Loucy (cell line): ENCODE data around the gene LPO.

Experiments used
- H2AFZ ChIP-seq: fragments of 200-600 bp; sonication (generic); 2 replicates; pipeline ENCODE4 v1.6.0; 2016; ENCODE audit warnings: antibody characterized with exemption, mild to moderate bottlenecking, low read length, moderate library complexity
- H3F3A ChIP-seq: fragments of 200-600 bp; 2 replicates; pipeline ENCODE4 v1.6.0; 2016; ENCODE audit warnings: antibody characterized with exemption, low read depth, mild to moderate bottlenecking
- H3K27me3 ChIP-seq: fragments of 200-600 bp; sonication (generic); 2 replicates; pipeline ENCODE4 v1.6.1; 2014; ENCODE audit warnings: low read length, mild to moderate bottlenecking; ENCODE audit not compliant: insufficient read depth, poor library complexity, severe bottlenecking
- H3K36me3 ChIP-seq: fragments of 200-600 bp; sonication (generic); 2 replicates; pipeline ENCODE4 v1.6.1; 2016; ENCODE audit warnings: low read length; ENCODE audit not compliant: insufficient read depth
- H3K4me1 ChIP-seq: fragments of 200-600 bp; sonication (generic); 2 replicates; pipeline ENCODE4 v1.5.1; 2014; ENCODE audit warnings: low read length, mild to moderate bottlenecking; ENCODE audit not compliant: insufficient read depth, poor library complexity, severe bottlenecking
- H3K4me2 ChIP-seq: fragments of 200-600 bp; sonication (generic); 2 replicates; pipeline ENCODE4 v1.6.0; 2014; ENCODE audit warnings: antibody characterized with exemption, low read length, low read depth, mild to moderate bottlenecking; ENCODE audit not compliant: poor library complexity, severe bottlenecking
- H3K4me3 ChIP-seq: fragments of 200-600 bp; sonication (generic); 2 replicates; pipeline ENCODE4 v1.5.1; 2014; ENCODE audit warnings: low read length, mild to moderate bottlenecking, mixed read lengths; ENCODE audit not compliant: poor library complexity, severe bottlenecking
- H3K79me2 ChIP-seq: fragments of 200-600 bp; sonication (generic); 2 replicates; pipeline ENCODE4 v1.6.1; 2014; ENCODE audit warnings: low read length; ENCODE audit not compliant: insufficient read depth
- H3K9ac ChIP-seq: fragments of 200-600 bp; sonication (generic); 2 replicates; pipeline ENCODE4 v1.6.0; 2014; ENCODE audit warnings: mild to moderate bottlenecking, low read depth, low read length, moderate library complexity; ENCODE audit not compliant: poor library complexity, severe bottlenecking
- H3K9me2 ChIP-seq: fragments of 200-600 bp; sonication (generic); replicated peaks from 2 replicates; pipeline ENCODE4 v1.6.1; 2016; ENCODE audit warnings: low read depth, low read length, mixed read lengths
- H3K9me3 ChIP-seq: fragments of 200-600 bp; sonication (generic); 2 replicates; pipeline ENCODE4 v1.6.1; 2014; ENCODE audit warnings: mild to moderate bottlenecking, antibody characterized with exemption, low read length, low read depth; ENCODE audit not compliant: insufficient read depth
- H4K20me1 ChIP-seq: fragments of 200-600 bp; sonication (generic); 2 replicates; pipeline ENCODE4 v1.6.0; 2014; ENCODE audit warnings: antibody characterized with exemption, low read length, mild to moderate bottlenecking; ENCODE audit not compliant: insufficient read depth, poor library complexity, severe bottlenecking
- EZH2phosphoT487 ChIP-seq: fragments of 200-600 bp; IDR thresholded peaks from 2 replicates; pipeline ENCODE4 v1.6.1; 2018; ENCODE audit warnings: antibody characterized with exemption, mild to moderate bottlenecking, moderate library complexity, borderline replicate concordance
- TF ChIP-seq, protein P1 (sequence below): fragments of 200-600 bp; sonication (generic); conservative IDR thresholded peaks from 2 replicates; pipeline ENCODE4 v1.5.1; 2014; ENCODE audit warnings: mild to moderate bottlenecking, antibody characterized with exemption, low read length

The LPO gene

DNA sequence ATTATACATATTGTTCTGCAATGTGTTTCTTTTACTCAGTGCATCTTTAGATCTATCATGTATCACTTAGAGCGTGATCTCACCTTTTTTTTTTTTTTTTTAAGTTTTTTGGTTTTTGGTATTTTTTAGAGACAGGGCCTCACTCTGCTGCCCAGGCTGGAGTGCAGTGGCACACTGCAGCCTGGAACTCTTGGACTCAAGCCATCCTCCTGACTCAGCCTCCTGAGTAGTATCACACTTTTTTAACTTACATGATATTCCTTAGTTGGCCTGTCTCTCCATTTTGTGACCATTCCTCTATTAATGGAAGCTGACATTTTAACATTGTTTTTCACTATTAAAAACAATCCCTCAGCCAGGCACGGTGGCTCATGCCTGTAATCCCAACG, 47.0 kb downstream of the LPO start:
- Histone ChIP-seq H3K79me2 (no peaks in the 10 kb centered on the region), H3K9me2 (no peaks in the 10 kb centered on the region), H3K9me3 (no peaks in the 10 kb centered on the region), H3K4me1 (peaks cover 50% of the 10 kb centered on the region), H3K36me3 (no peaks in the 10 kb centered on the region), H3F3A (no peaks in the 10 kb centered on the region), H2AFZ (peak overlapping the region; percentile 86; the same call in 1 of the 2 replicates), H3K27me3 (no peaks in the 10 kb centered on the region), H3K9ac (peak overlapping the region; percentile 38), H3K4me3 (no peak overlapping the region), H3K4me2 (peak overlapping the region; percentile 52), H4K20me1 (no peaks in the 10 kb centered on the region)
- TF ChIP-seq EZH2phosphoT487: no peak
- TF ChIP-seq, protein P1, sequence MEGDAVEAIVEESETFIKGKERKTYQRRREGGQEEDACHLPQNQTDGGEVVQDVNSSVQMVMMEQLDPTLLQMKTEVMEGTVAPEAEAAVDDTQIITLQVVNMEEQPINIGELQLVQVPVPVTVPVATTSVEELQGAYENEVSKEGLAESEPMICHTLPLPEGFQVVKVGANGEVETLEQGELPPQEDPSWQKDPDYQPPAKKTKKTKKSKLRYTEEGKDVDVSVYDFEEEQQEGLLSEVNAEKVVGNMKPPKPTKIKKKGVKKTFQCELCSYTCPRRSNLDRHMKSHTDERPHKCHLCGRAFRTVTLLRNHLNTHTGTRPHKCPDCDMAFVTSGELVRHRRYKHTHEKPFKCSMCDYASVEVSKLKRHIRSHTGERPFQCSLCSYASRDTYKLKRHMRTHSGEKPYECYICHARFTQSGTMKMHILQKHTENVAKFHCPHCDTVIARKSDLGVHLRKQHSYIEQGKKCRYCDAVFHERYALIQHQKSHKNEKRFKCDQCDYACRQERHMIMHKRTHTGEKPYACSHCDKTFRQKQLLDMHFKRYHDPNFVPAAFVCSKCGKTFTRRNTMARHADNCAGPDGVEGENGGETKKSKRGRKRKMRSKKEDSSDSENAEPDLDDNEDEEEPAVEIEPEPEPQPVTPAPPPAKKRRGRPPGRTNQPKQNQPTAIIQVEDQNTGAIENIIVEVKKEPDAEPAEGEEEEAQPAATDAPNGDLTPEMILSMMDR: no peak

- Histone ChIP-seq H3K9ac (no peak overlapping the region), H2AFZ (no peak overlapping the region), H3K36me3 (no peaks in the 10 kb centered on the region), H3K4me2 (no peak overlapping the region), H3K27me3 (no peaks in the 10 kb centered on the region), H3K79me2 (no peaks in the 10 kb centered on the region), H3K4me1 (peaks cover 15% of the 10 kb centered on the region), H3K9me2 (no peaks in the 10 kb centered on the region), H3K4me3 (no peak overlapping the region), H4K20me1 (no peaks in the 10 kb centered on the region), H3F3A (no peaks in the 10 kb centered on the region), H3K9me3 (no peaks in the 10 kb centered on the region)
- TF ChIP-seq, protein P1: no peak
- no peak for TF ChIP-seq EZH2phosphoT487
These were observed 51.5 kb downstream of the LPO start for GRCh38 chr17:58289869-58290268.

DNA sequence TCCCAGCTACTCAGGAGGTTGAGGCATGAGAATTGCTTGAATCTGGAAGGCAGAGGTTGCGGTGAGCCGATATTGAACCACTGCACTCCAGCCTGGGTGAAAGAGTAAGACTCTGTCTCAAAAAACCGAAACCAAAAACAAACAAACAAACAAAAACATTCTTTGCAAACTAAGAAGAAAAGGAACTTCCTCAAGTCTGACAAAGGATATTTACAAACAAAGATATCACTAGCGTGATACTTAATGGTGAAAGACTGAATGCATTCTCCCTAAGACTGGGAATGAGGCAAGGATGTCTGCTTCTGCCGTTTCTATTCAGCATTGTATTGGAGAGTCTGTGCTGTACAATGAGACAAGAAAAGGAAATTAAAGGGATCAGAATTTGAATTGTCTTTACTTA, 52.9 kb downstream of the LPO start:
- Histone ChIP-seq H3K27me3 (no peaks in the 10 kb centered on the region), H3K4me2 (no peak overlapping the region), H3K9me2 (no peaks in the 10 kb centered on the region), H3K79me2 (no peaks in the 10 kb centered on the region), H4K20me1 (no peaks in the 10 kb centered on the region), H3K4me1 (peaks cover 8% of the 10 kb centered on the region), H2AFZ (no peak overlapping the region), H3K9me3 (no peaks in the 10 kb centered on the region), H3F3A (no peaks in the 10 kb centered on the region), H3K36me3 (no peaks in the 10 kb centered on the region), H3K4me3 (no peak overlapping the region), H3K9ac (no peak overlapping the region)
- no peak for TF ChIP-seq EZH2phosphoT487
- TF ChIP-seq, protein P1: no peak
